ENCODE data around the gene LPCAT3. TPM values are rescaled to one million over a fixed set of nuclear protein-coding genes. Genes with fewer than 3 reads are reported as not detected.
"Not testable (repeated sequence)": the region's sequence is repeated elsewhere in the genome, so short reads cannot be mapped to it uniquely, and the experiment has no call there.

LPCAT3 gene
- total RNA-seq, 4 donors from 2014 or later = 18.2 to 230 (median 179) TPM

DNA sequence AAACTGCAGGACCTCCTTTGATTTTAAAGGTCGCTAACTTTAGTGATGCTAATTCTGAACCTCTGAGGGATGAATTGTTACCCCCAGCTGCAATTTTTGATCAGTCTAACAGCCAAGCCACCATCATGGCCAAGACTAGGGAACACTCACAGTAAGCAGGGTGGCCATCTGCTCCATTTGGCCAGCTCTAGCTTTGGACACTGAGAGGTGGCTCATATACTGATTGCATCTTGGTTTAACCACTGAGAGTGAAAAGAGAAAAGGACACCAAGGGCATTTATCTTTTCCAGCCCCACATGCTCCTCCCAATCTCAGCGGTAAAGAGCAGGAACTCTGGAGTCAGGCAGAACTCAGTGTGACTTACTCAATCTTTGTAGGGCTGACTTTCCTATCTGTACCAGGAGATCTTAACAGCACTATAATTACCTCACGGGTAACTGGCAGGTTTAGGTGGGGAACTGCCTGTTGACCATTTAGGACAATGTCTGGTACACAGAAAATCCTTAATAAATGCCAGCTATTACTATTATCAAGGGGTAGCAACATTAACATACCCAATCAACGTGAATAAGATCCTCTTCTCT, 6.2 kb downstream of the LPCAT3 start:
- no peak for DNase-seq
- H3K27ac ChIP-seq = no peak overlapping the region
- H3K4me1 ChIP-seq = peaks cover 0 to 27% (median 1%) of the 10 kb centered on the region in 4 donors
- no peak overlapping the region for H3K4me3 ChIP-seq
- TF ChIP-seq POLR2A (IDR thresholded peaks at IDR 0.05) (no peak), CTCF (IDR thresholded peaks at IDR 0.05) (no peak)
- peaks cover 0 to 25% (median 0%) of the 10 kb centered on the region in 3 donors for H3K36me3 ChIP-seq
- H3K9me3 ChIP-seq = no peaks in the 10 kb centered on the region
- H3K27me3 ChIP-seq = no peaks in the 10 kb centered on the region

GRCh38 chr12:7011398-7011797, 6.9 kb downstream of the LPCAT3 start:
- H3K27me3 ChIP-seq, DNase-seq, H3K4me3 ChIP-seq, H3K27ac ChIP-seq, H3K9me3 ChIP-seq: not testable (repeated sequence)
- peaks cover 0 to 25% (median 0%) of the 10 kb centered on the region in 3 donors for H3K36me3 ChIP-seq
- peaks cover 0 to 20% (median 0%) of the 10 kb centered on the region in 4 donors for H3K4me1 ChIP-seq

GRCh38 chr12:7009512-7009911, 8.8 kb downstream of the LPCAT3 start:
- Histone ChIP-seq H3K4me1 (peaks cover 0 to 5% (median 0%) of the 10 kb centered on the region in 4 donors), H3K27ac (no peak overlapping the region), H3K4me3 (no peak overlapping the region), H3K9me3 (no peaks in the 10 kb centered on the region), H3K36me3 (peaks cover 0 to 23% (median 0%) of the 10 kb centered on the region in 3 donors), H3K27me3 (no peaks in the 10 kb centered on the region)
- no peak for TF ChIP-seq POLR2A (IDR thresholded peaks at IDR 0.05)
- no peak for DNase-seq

GRCh38 chr12:7008864-7009263, 9.4 kb downstream of the LPCAT3 start:
- H3K36me3 ChIP-seq = peaks cover 0 to 21% (median 0%) of the 10 kb centered on the region in 3 donors
- no peaks in the 10 kb centered on the region for H3K9me3 ChIP-seq
- TF ChIP-seq POLR2A (IDR thresholded peaks at IDR 0.05) = no peak
- TF ChIP-seq CTCF (IDR thresholded peaks at IDR 0.05) = no peak
- H3K27ac ChIP-seq = no peak overlapping the region
- H3K4me3 ChIP-seq = no peak overlapping the region
- no peak for DNase-seq
- peaks cover 0 to 5% (median 0%) of the 10 kb centered on the region in 4 donors for H3K4me1 ChIP-seq
- H3K27me3 ChIP-seq = no peaks in the 10 kb centered on the region

DNA sequence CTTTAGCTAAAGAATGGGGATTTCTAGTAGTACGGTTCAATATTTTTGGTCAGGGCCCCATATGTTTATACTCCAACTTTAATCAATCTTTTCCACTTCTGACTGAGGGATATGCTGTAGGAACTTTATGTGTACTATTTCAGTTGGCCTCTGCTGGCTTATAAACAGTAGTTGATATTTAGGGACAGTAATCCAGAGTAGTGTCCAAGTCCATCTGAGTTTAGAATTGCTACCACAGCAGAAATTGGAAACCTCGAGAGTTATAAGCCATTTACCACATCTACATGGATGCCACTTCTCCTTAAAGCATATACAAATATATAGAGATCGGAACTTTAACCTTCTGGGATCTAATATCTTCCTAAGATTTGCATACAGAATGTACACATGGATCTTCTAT, 11.6 kb downstream of the LPCAT3 start:
- no peak overlapping the region for H3K27ac ChIP-seq
- H3K4me1 ChIP-seq = peaks cover 0 to 5% (median 0%) of the 10 kb centered on the region in 4 donors
- DNase-seq = no peak
- no peak overlapping the region for H3K4me3 ChIP-seq
- peaks cover 0 to 5% (median 0%) of the 10 kb centered on the region in 3 donors for H3K36me3 ChIP-seq
- no peaks in the 10 kb centered on the region for H3K27me3 ChIP-seq
- H3K9me3 ChIP-seq = no peaks in the 10 kb centered on the region
- TF ChIP-seq POLR2A (IDR thresholded peaks at IDR 0.05) = no peak
- no peak for TF ChIP-seq CTCF (IDR thresholded peaks at IDR 0.05)

DNA sequence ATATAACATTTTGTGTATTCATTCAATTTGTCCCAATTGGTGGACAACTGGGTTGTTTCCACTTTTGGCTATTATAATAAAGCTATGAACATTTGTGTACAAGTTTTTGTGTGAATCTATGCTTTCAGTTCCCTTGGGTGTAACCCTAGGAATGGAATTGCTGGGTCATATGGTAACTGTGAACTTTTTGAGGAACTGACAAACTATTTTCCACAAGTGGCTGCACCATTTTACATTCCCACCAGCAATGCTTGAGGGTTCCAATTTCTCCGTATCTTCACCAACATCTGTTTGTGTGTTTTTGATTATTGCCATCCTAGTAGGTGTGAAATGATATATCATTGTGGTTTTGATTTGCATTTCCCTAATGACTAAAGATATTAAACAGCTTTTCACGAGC, 13.0 kb downstream of the LPCAT3 start:
- DNase-seq = no peak
- Histone ChIP-seq H3K4me1 (peaks cover 0 to 5% (median 0%) of the 10 kb centered on the region in 4 donors), H3K4me3 (no peak overlapping the region), H3K27ac (no peak overlapping the region), H3K27me3 (no peaks in the 10 kb centered on the region), H3K36me3 (peaks cover 0 to 5% (median 0%) of the 10 kb centered on the region in 3 donors), H3K9me3 (no peaks in the 10 kb centered on the region)
- TF ChIP-seq CTCF (IDR thresholded peaks at IDR 0.05) = no peak
- TF ChIP-seq POLR2A (IDR thresholded peaks at IDR 0.05) = no peak
